ENCODE results near the gene PANK4.

- TF ChIP-seq CTCF (IDR thresholded peaks at IDR 0.05; ENCODE audit: low read length) (no peak), EZH2phosphoT487 (IDR thresholded peaks at IDR 0.05; ENCODE audit: low read length) (no peak), EZH2 (optimal IDR thresholded peaks at IDR 0.05; ENCODE audit: low read depth, low read length) (no peak)
Observed at GRCh38 chr1:2512862-2513421, 13.5 kb downstream of the PANK4 start.

Data from MM.1S (cell line).